ENCODE results near the gene STK10.

STK10 gene

DNA sequence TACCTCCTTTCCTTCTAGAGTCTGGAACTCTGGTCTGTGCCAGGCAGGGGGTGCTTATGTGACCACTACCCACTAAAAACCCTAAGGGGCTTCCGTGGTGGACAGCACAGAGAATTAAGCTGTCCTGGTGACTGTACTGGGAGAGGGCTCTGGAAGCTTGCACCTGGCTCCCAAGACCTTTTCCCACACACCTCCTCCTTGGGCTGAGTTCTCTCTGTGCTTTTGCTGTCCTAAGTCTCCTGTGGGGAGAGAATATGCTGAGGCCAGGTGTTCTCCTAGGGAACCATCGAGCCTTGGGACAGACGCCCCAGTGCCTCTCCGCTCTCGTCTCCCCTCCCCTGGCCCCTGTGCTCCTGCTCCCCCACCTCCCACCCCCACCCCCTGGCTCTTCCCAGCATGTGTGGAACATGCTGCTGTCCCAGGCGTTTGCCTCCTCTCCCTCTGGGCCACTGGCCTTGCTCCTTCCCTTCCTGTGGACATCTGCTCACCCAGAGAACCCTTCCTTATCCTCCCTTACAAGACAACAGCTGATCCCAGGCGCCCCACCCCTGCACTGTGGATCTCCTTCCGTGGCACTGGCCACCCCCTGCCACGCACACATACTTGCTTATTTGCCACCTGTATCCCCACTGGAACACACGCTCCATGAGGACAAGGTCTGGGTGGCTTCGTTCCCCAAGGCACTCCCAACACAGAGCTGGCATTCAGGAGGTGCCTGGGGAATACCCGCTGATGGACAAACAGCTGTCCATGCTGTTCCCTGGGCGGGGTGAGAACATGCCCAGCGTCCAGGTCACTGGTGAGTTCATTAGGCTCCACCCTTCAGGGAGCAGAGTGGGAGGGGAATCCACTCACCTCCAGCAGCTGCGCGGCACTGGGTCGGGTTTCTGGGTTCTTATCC lies 83.0 kb downstream of the STK10 start:
- TF ChIP-seq TEAD4 (IDR thresholded peaks at IDR 0.05) (no peak), EGR1 (IDR thresholded peaks at IDR 0.05) (no peak), TCF12 (IDR thresholded peaks at IDR 0.05; ENCODE audit: low read depth) (no peak), CREB1 (IDR thresholded peaks at IDR 0.05; ENCODE audit: low read depth) (no peak), CEBPB (IDR thresholded peaks at IDR 0.05) (no peak)
- TF ChIP-seq, protein P1, sequence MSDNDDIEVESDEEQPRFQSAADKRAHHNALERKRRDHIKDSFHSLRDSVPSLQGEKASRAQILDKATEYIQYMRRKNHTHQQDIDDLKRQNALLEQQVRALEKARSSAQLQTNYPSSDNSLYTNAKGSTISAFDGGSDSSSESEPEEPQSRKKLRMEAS (IDR thresholded peaks at IDR 0.05): no peak

GRCh38 chr5:172104021-172104420 lies 84.0 kb downstream of the STK10 start:
- TF ChIP-seq ZBTB7A (IDR thresholded peaks at IDR 0.05; ENCODE audit: low read depth): no peak
- no peak for TF ChIP-seq TEAD4 (IDR thresholded peaks at IDR 0.05)
- 0 out of 2 replicates have a peak, but pooled peaks have one; percentile 15 for TF ChIP-seq CEBPB (IDR thresholded peaks at IDR 0.05)

DNA sequence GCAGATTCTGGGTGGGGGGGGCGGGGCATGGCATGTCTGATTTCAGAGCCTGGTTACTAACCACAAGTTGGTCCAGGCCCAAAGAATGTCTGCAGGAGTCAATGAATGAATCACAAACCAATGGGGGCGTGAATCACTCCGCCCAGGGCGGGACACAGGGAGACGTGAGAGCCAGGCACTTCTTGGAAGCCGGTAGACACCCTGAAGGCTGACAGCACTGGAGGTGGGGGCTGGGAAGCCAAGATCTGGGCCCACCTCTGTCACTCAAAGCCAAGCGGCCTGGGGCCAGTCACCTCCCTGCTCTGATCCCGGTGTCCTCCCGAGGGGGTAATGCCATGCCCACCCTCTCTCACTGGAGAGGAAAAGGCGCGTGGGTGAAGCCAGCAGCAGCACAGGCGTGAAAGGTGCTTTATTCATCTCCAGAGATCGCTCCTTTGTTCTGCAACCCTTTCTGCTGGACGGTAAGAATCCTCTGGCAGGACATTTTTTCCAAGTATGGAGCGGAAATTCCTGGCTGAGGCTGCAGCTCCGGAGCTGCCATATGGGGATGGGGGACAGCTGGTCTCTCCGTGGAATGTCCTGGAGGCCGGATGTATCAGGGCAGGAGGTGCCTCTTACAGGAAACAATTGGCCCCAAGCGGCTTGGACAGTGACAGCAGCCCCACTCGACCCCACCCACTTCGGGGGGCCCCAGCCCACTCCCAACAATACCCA lies 85.0 kb downstream of the STK10 start:
- TF ChIP-seq USF1 (IDR thresholded peaks at IDR 0.05) (no peak), NFIC (IDR thresholded peaks at IDR 0.05) (peak; percentile 58), TEAD4 (IDR thresholded peaks at IDR 0.05) (peak; percentile 72; the same call in 1 of the 2 replicates)

- no peak for TF ChIP-seq EP300 (IDR thresholded peaks at IDR 0.05; ENCODE audit: borderline replicate concordance)
- TF ChIP-seq, protein P1 (IDR thresholded peaks at IDR 0.05): no peak
- no peak for TF ChIP-seq YY1 (IDR thresholded peaks at IDR 0.05; ENCODE audit: low read depth)
- no peak for TF ChIP-seq CEBPB (IDR thresholded peaks at IDR 0.05)
Measured at GRCh38 chr5:172102218-172102870, 85.7 kb downstream of the STK10 start.

DNA sequence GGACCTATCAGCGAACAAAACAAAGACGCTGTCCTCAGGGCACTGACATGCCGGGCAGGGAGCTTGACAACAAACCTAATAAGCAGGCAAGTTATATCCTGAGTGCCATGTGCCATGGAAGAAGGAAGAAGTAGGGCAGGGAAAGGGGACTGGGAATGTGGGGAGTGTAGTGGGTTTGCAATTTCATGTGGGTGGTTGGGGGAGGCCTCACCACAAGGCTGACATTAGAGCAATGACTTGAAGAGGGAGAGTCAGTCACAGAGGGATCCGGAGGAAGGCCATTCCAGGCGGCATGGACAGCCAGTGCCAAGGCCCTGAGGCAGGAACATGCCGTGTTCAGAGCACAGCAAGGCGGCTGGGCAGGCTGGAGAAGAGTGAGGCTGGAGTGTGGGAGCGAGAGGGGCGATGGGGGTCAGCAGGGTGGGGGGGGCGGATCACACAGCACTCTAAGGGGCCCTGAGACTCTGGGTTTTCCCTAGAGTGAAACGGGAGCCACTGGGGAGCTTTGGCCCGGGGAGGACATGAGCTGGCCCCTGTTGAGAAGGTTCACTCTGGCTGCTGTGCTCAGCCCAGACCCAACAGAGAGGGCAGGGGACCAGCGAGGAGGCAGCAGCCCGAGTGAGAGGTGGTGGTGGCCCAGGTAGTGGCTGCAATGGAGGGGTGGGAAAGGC lies 86.3 kb downstream of the STK10 start:
- TF ChIP-seq EP300 (IDR thresholded peaks at IDR 0.05; ENCODE audit: borderline replicate concordance): no peak
- TF ChIP-seq EGR1 (IDR thresholded peaks at IDR 0.05): no peak
- TF ChIP-seq ZBTB7A (IDR thresholded peaks at IDR 0.05; ENCODE audit: low read depth): no peak
- no peak for TF ChIP-seq CEBPB (IDR thresholded peaks at IDR 0.05)
- TF ChIP-seq, protein P1 (IDR thresholded peaks at IDR 0.05): no peak
- TF ChIP-seq TEAD4 (IDR thresholded peaks at IDR 0.05): no peak
- TF ChIP-seq FOXM1 (IDR thresholded peaks at IDR 0.05; ENCODE audit: borderline replicate concordance, low read depth): no peak
- no peak for TF ChIP-seq TAF1 (IDR thresholded peaks at IDR 0.05; ENCODE audit: low read depth)
- TF ChIP-seq CREB1 (IDR thresholded peaks at IDR 0.05; ENCODE audit: low read depth): no peak

DNA sequence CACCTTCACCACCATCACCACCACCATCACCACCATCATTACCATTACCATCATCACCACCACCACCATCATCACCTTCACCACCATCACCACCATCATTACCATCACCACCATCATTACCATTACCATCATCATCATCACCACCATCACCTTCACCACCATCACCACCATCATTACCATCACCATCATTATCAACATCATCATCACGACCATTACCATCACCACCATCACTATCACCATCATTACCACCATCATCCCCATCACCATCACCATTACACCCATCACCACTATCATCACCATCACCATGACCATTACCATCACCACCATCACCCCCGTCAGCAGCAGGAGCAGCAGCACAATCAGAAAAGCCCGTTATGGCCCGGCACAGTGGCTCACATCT lies 89.1 kb downstream of the STK10 start:
- TF ChIP-seq CREB1 (IDR thresholded peaks at IDR 0.05; ENCODE audit: low read depth) (no peak), TCF12 (IDR thresholded peaks at IDR 0.05; ENCODE audit: low read depth) (no peak), EGR1 (IDR thresholded peaks at IDR 0.05) (no peak), NFIC (IDR thresholded peaks at IDR 0.05) (no peak), TEAD4 (IDR thresholded peaks at IDR 0.05) (no peak), CEBPB (IDR thresholded peaks at IDR 0.05) (no peak), USF1 (IDR thresholded peaks at IDR 0.05) (no peak), RAD21 (IDR thresholded peaks at IDR 0.05; ENCODE audit: low read depth) (no peak), REST (IDR thresholded peaks at IDR 0.05; ENCODE audit: low read depth) (no peak), FOXM1 (IDR thresholded peaks at IDR 0.05; ENCODE audit: borderline replicate concordance, low read depth) (no peak), TAF1 (IDR thresholded peaks at IDR 0.05; ENCODE audit: low read depth) (no peak), EP300 (IDR thresholded peaks at IDR 0.05; ENCODE audit: borderline replicate concordance) (no peak), ZBTB7A (IDR thresholded peaks at IDR 0.05; ENCODE audit: low read depth) (no peak), YY1 (IDR thresholded peaks at IDR 0.05; ENCODE audit: low read depth) (no peak)
- TF ChIP-seq, protein P1 (IDR thresholded peaks at IDR 0.05): no peak

Measured in Ishikawa (cell line).